Measurements from ENCODE around the gene GRK4. TPM values are rescaled to one million over a fixed set of nuclear protein-coding genes. Genes with fewer than 3 reads are reported as not detected.

The GRK4 gene
- total RNA-seq, 4 donors from 2014 or later, result 0.95 to 17.3 (median 1.5) TPM

- Histone ChIP-seq H3K4me1 (peaks cover 0 to 43% (median 10%) of the 10 kb centered on the region in 4 donors), H3K9me3 (no peaks in the 10 kb centered on the region), H3K4me3 (peak overlapping the region; percentile 41 to 59 (median 48)), H3K27me3 (no peaks in the 10 kb centered on the region), H3K27ac (peak overlapping the region; percentile 72 to 86 (median 77)), H3K36me3 (no peaks in the 10 kb centered on the region)
- TF ChIP-seq CTCF (IDR thresholded peaks at IDR 0.05) (no peak), POLR2A (IDR thresholded peaks at IDR 0.05) (peak; percentile 70 to 82)
- DNase-seq, result peak; percentile 55 to 84 (median 83)
Measured at GRCh38 chr4:3041192-3042142, 78.1 kb downstream of the GRK4 start.

GRCh38 chr4:3042226-3042625 is 78.9 kb downstream of the GRK4 start:
- peak overlapping the region; percentile 41 to 59 (median 48) for H3K4me3 ChIP-seq
- H3K27ac ChIP-seq, result peak overlapping the region; percentile 72 to 86 (median 77)
- H3K4me1 ChIP-seq, result peaks cover 0 to 41% (median 13%) of the 10 kb centered on the region in 4 donors

GRCh38 chr4:3043282-3044020 is 80.1 kb downstream of the GRK4 start:
- no peaks in the 10 kb centered on the region for H3K27me3 ChIP-seq
- no peak for DNase-seq
- H3K9me3 ChIP-seq, result no peaks in the 10 kb centered on the region
- H3K4me3 ChIP-seq, result no peak overlapping the region
- no peaks in the 10 kb centered on the region for H3K36me3 ChIP-seq
- H3K4me1 ChIP-seq, result peaks cover 0 to 28% (median 11%) of the 10 kb centered on the region in 4 donors
- TF ChIP-seq POLR2A (IDR thresholded peaks at IDR 0.05) (no peak), CTCF (IDR thresholded peaks at IDR 0.05) (no peak)
- H3K27ac ChIP-seq, result no peak overlapping the region

More at GRCh38 chr4:3042226-3042625, 78.9 kb downstream of the GRK4 start:
- Histone ChIP-seq H3K36me3 (no peaks in the 10 kb centered on the region), H3K27me3 (no peaks in the 10 kb centered on the region), H3K9me3 (no peaks in the 10 kb centered on the region)
- no peak for DNase-seq
- no peak for TF ChIP-seq CTCF (IDR thresholded peaks at IDR 0.05)
- no peak for TF ChIP-seq POLR2A (IDR thresholded peaks at IDR 0.05)

- peak; percentile 49 to 91 (median 77) for DNase-seq
- Histone ChIP-seq H3K27me3 (no peaks in the 10 kb centered on the region), H3K27ac (peak overlapping the region in 3 of 4 donors; percentile 2 to 73 (median 65)), H3K9me3 (no peaks in the 10 kb centered on the region), H3K4me3 (peak overlapping the region in 1 of 4 donors; percentile 28), H3K4me1 (peaks cover 0 to 26% (median 11%) of the 10 kb centered on the region in 4 donors), H3K36me3 (no peaks in the 10 kb centered on the region)
- peak in 1 of 2 donors; percentile 70 for TF ChIP-seq POLR2A (IDR thresholded peaks at IDR 0.05)
- peak in 1 of 6 experiments; percentile 22 for TF ChIP-seq CTCF (IDR thresholded peaks at IDR 0.05)
Measured at GRCh38 chr4:3044870-3045819, 81.8 kb downstream of the GRK4 start.
